HG02981 (cell line): ENCODE data around the gene ACKR3.

ENCODE experiments used
- ATAC-seq: cut with Tn5 transposase; IDR thresholded peaks from one replicate; pipeline ENCODE4 v1.9.1; 2021; ENCODE audit warnings: mild to moderate bottlenecking, moderate library complexity; ENCODE audit not compliant: unreplicated experiment

Gene ACKR3

DNA sequence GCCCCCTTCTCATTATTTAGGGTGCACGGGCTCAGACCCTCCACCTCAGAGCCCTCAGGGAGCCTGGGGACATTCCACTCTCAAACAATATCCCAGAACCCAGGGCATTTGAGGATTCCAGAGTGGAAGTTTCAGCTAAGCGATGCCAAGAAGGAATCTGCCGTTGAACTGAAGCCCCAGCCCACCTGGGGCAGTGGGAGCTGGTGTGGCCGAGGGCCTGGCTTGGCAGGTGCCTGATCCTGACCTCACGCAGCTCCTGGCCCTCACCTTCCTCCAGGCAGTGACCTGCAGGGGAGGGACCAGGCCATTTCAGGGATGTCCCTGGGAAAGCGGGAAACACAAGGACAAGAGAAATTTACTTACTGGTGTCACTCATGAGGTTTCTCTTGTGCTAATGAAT lies 58.2 kb downstream of the ACKR3 start:
- ATAC-seq, result no peak

GRCh38 chr2:236628256-236628901 lies 58.8 kb downstream of the ACKR3 start:
- ATAC-seq, result no peak

GRCh38 chr2:236628981-236629605 lies 59.5 kb downstream of the ACKR3 start:
- ATAC-seq, result no peak

GRCh38 chr2:236629961-236630872 lies 60.6 kb downstream of the ACKR3 start:
- ATAC-seq, result no peak

DNA sequence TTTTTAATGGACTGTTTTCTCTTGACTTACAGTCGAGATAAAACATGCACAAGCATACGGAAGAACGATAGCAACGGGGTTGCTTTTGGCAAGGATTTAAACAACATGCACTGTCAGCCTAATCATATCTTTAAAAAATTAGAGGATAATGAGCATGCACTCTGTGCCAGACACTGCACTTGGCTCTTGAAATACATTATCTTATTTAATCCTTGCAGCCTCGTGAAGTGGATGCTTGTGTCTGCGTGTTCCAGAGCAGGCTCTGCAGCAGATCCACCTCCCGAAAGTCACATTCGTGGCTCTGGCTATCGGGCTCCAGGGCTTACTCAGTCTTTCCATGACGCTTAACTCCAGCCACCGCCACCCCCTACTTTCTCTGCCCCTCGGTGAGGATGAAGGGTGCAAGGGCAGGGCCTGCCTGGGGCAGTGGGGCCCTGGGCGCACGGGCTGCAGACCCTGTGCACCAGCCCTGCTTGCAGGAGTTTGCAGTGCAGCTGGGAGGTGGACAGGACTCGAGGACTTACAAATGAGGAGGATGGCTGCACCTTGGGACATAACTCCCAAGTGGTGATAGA lies 61.7 kb downstream of the ACKR3 start:
- ATAC-seq, result no peak

DNA sequence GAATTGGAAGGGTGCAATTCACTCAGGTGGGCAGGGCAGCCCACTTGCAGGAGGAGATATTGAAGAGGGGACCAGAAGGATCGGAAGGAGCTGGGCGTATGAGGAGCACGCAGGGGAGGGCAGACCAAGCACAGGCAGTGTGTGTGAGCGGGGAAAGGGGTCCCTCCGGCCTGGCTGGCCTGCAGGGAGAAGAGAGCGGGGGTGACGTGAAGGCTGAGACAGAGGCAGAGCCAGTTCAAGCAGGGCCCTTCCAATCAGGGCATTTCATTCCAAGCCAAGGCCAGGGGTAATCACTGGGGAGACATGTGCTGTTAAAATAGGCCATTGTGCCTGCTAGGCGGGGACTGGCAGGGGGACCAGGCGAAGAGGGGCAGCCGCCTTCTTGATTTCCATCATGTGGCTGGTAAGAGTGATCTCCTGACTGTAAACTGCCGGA lies 62.2 kb downstream of the ACKR3 start:
- no peak for ATAC-seq
